Body of pancreas (tissue), 4 donors: ENCODE measurements around the gene POLR1B. TPM values are rescaled to one million over a fixed set of nuclear protein-coding genes. Genes with fewer than 3 reads are reported as not detected.
"Not testable (repeated sequence)": the region's sequence is repeated elsewhere in the genome, so short reads cannot be mapped to it uniquely, and the experiment has no call there.

ENCODE experiments used
- ATAC-seq: fragments of 150-250 bp; one replicate; pipeline ENCODE4 v1.9.1; 2016
- DNase-seq, 4 donors: peaks; one replicate each; pipeline ENCODE4 v3.0.0-alpha.2; 2019
- H3K27ac ChIP-seq, 4 donors: fragments of 200-600 bp; sonication (generic); 1 replicate in 3 of 4; 2 replicates in 1 of 4; pipeline versions ENCODE4 v1.5.1 to v1.6.1; 2016 to 2019; ENCODE audit warnings: mild to moderate bottlenecking in 1 of 4, mixed read lengths in 1 of 4, moderate library complexity in 1 of 4
- H3K27me3 ChIP-seq, 2 donors: fragments of 200-600 bp; sonication (generic); one replicate each; pipeline ENCODE4 v1.6.0; 2016; ENCODE audit warnings: mild to moderate bottlenecking in 1 of 2
- H3K36me3 ChIP-seq, 2 donors: fragments of 200-600 bp; sonication (generic); replicated peaks in 1 of 2; 2 replicates each; pipeline ENCODE4 v1.5.1; 2016; ENCODE audit warnings: low read depth in 2 of 2; ENCODE audit not compliant: insufficient read depth in 1 of 2
- H3K4me1 ChIP-seq: fragments of 200-600 bp; sonication (generic); one replicate; pipeline ENCODE4 v1.6.0; 2016
- H3K4me3 ChIP-seq, 2 donors: fragments of 200-600 bp; sonication (generic); 1 replicate in 1 of 2; 2 replicates in 1 of 2; pipeline ENCODE4 v1.5.1; 2016 to 2019
- H3K9me3 ChIP-seq, 3 donors: fragments of 200-600 bp; sonication (generic); 1 replicate in 2 of 3; 2 replicates in 1 of 3; pipeline ENCODE4 v1.5.1; 2016
- POLR2A ChIP-seq, 3 donors: fragments of 450-650 bp; IDR thresholded peaks; one replicate each; pipeline ENCODE4 v1.6.1; 2016; ENCODE audit warnings: antibody characterized with exemption in 3 of 3, mild to moderate bottlenecking in 2 of 3
- WGBS, 2 donors: methylation state at CpG; one replicate each; pipeline ENCODE4 v1.1.5; 2017; 5-methylcytosine and 5-hydroxymethylcytosine counted together
- intact Hi-C: fragments of 100-400 bp; cut with DNase I; formaldehyde crosslinking; loops from one replicate; pipeline ENCODE4 v1.15.1; 2023
- total RNA-seq, 2 donors: library from RNA; depleted of rRNA; stranded (reverse); fragments of >200 nt; gene quantifications; one replicate each; pipeline ENCODE4 v1.1.0, GENCODE V29; 2016
- TF ChIP-seq, protein P1 (sequence below), 7 experiments: fragments of 450-650 bp in 4 of 7; fragments of 200-600 bp in 3 of 7; sonication (generic) in 3 of 7; IDR thresholded peaks; one replicate each; pipeline ENCODE4 v1.5.1; 2016 to 2019; ENCODE audit warnings: antibody characterized with exemption in 7 of 7

POLR1B gene
- total RNA-seq, 2 donors from 2014 or later, result 10.6 to 31.6 TPM

DNA sequence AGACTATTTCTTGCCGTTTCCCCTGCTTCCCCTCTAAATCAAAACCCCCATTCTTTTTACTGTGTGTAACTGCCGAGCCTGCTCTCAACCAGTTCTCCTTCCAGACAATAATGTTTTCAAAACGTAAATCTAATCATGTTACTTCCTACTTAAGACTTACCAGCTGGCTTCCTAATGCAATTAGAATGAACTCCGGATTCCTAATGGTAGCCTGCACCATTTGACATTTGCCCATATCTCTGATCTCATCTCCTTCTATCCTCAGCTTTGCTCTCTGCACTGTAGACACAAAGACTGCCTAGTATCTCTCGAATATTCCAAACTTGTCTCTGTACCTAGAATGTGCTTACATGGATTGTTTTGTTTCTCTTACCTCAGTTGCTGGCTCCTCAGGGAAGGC, 47.4 kb upstream of the POLR1B start:
- Histone ChIP-seq H3K9me3 (no peaks in the 10 kb centered on the region), H3K27me3 (no peaks in the 10 kb centered on the region), H3K4me3 (no peak overlapping the region), H3K4me1 (no peaks in the 10 kb centered on the region), H3K27ac (no peak overlapping the region), H3K36me3 (no peaks in the 10 kb centered on the region)
- no peak for TF ChIP-seq POLR2A (IDR thresholded peaks at IDR 0.05)
- intact Hi-C loops, result no loop called here
- 65 to 74% methylated on average over 5 of the region's 5 CpGs for WGBS, 2 donors
- DNase-seq, result no peak
- ATAC-seq, result no peak

DNA sequence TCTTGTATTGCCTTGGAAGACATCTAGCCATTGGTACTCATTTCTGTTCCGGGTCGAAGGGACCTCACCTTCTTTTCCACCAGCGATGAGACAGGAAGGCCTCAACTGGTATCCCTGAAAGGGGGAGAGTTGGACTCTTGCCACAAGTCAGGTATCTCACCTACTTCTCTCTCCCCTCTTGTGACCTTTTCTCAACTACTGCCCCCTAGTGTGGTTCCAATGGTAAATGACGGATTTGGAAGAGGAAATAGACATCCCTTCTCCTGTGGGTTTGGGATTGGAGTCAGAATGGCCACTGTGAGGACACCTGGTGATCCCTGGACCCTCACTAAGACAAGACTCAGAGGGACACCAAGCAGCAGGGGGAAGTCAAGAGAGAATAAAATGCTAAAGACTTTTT, 46.4 kb upstream of the POLR1B start:
- H3K27ac ChIP-seq, H3K4me3 ChIP-seq, DNase-seq, H3K36me3 ChIP-seq, H3K9me3 ChIP-seq, ATAC-seq, H3K4me1 ChIP-seq, intact Hi-C loops, H3K27me3 ChIP-seq: not testable (repeated sequence)
- WGBS, 2 donors, result 83 to 96% methylated on average over 4 of the region's 4 CpGs

DNA sequence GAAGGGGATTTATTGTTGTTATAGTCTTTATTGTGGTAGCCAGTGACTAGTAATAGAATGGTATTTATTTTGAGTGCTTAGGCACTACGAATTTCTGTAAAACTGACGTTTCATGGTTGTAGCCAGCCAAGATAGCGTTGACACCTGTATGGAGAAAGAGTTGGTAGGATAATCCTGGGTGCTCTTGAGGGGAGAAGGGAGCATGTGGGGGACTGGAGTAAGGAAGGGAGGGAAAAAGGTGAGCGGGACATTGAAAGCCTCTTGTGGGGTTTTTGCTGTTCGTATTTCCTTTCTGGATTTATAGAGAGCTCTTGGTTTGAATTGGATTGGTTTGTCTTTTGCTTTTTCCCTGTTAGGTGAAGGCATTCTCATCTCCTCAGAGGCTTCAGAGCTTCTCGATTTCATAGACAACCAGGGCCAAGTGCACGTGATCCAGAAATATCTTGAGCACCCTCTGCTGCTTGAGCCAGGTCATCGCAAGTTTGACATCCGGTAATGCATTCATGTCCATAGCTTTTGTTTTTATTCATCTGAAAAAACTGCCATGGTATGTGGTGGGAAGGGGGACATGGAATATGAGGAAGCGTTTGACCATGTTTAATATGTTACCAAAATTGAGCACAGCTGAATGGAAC, 41.3 kb upstream of the POLR1B start:
- TF ChIP-seq, protein P1, sequence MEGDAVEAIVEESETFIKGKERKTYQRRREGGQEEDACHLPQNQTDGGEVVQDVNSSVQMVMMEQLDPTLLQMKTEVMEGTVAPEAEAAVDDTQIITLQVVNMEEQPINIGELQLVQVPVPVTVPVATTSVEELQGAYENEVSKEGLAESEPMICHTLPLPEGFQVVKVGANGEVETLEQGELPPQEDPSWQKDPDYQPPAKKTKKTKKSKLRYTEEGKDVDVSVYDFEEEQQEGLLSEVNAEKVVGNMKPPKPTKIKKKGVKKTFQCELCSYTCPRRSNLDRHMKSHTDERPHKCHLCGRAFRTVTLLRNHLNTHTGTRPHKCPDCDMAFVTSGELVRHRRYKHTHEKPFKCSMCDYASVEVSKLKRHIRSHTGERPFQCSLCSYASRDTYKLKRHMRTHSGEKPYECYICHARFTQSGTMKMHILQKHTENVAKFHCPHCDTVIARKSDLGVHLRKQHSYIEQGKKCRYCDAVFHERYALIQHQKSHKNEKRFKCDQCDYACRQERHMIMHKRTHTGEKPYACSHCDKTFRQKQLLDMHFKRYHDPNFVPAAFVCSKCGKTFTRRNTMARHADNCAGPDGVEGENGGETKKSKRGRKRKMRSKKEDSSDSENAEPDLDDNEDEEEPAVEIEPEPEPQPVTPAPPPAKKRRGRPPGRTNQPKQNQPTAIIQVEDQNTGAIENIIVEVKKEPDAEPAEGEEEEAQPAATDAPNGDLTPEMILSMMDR (IDR thresholded peaks at IDR 0.05), result peak in 6 of 7 experiments; percentile 8 to 52 (median 39)
- WGBS, 2 donors, result 37 to 46% methylated on average over 9 of the region's 10 CpGs

DNA sequence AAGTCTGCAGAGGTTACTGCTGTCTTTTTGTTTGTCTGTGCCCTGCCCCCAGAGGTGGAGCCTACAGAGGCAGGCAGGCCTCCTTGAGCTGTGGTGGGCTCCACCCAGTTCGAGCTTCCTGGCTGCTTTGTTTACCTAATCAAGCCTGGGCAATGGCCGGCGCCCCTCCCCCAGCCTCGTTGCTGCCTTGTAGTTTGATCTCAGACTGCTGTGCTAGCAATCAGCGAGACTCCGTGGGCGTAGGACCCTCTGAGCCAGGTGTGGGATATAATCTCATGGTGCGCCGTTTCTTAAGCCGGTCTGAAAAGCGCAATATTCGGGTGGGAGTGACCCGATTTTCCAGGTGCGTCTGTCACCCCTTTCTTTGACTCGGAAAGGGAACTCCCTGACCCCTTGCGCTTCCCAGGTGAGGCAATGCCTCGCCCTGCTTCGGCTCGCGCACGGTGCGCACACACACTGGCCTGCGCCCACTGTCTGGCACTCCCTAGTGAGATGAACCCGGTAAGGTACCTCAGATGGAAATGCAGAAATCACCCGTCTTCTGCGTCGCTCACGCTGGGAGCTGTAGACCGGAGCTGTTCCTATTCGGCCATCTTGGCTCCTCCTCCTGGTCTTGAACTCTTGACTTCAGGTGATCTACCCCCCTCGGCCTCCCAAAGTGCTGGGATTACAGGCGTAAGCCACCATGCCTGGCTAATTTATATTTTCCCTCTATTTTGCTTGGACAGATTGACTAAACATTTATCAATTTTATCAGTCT, 32.8 kb upstream of the POLR1B start:
- intact Hi-C loops, H3K27ac ChIP-seq, DNase-seq, H3K27me3 ChIP-seq, H3K9me3 ChIP-seq, H3K4me3 ChIP-seq, H3K4me1 ChIP-seq, ATAC-seq, H3K36me3 ChIP-seq: not testable (repeated sequence)
- 85 to 92% methylated on average over 9 to 21 of the region's 32 CpGs for WGBS, 2 donors

More for the DNA sequence above, 41.3 kb upstream of the POLR1B start:
- H3K36me3 ChIP-seq, H3K27ac ChIP-seq, H3K4me3 ChIP-seq, H3K27me3 ChIP-seq, H3K4me1 ChIP-seq, intact Hi-C loops, H3K9me3 ChIP-seq: not testable (repeated sequence)
- ATAC-seq (peak; percentile 72), DNase-seq (peak; percentile 39 to 60 (median 54))

DNA sequence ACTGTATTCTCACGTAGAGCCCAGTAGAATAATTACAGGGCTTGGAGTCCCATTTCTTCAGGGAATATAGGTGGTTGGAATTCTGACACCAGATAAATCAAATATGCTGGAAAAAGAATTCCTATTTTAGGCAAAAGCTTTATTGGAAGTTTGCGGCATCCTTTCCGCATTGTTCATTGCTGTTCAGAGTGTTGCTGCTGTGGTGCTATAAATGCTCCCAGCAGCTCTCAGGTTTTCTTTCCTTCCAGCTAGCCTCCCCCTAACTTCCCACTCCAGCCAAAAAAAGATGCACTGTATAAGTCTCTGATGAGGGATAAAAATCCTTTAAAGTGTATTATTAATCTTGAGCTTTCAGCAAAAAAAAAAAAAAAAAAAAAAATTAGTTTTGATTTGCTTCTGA, 25.5 kb upstream of the POLR1B start:
- intact Hi-C loops, result no loop called here
- Histone ChIP-seq H3K27me3 (no peaks in the 10 kb centered on the region), H3K4me1 (no peaks in the 10 kb centered on the region), H3K27ac (no peak overlapping the region), H3K9me3 (no peaks in the 10 kb centered on the region), H3K4me3 (no peak overlapping the region), H3K36me3 (peaks cover 0 to 3% of the 10 kb centered on the region in 2 donors)
- DNase-seq (no peak), ATAC-seq (no peak)
- TF ChIP-seq, protein P1 (IDR thresholded peaks at IDR 0.05), result no peak
- 96 to 98% methylated on average over 3 of the region's 3 CpGs for WGBS, 2 donors

DNA sequence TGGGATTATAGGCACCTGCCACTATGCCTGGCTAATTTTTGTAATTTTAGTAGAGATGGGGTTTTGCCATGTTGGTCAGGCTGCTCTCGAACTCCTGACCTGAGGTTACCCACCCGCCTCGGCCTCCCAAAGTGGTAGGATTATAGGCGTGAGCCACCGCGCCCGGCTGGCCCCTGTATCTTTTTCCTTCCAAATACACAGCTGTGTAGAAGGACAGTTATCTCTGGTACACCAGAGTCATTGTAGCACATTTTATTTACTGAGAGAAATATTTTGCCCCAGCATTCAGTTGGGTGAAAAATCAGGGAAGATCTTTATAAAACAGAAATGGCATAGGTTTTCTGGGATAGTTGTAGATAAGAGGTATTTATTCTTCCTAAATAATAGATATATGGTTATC, 23.5 kb upstream of the POLR1B start:
- intact Hi-C loops, result no loop called here
- TF ChIP-seq, protein P1 (IDR thresholded peaks at IDR 0.05), result no peak
- TF ChIP-seq POLR2A (IDR thresholded peaks at IDR 0.05), result no peak
- DNase-seq (no peak), ATAC-seq (no peak)
- Histone ChIP-seq H3K4me3 (no peak overlapping the region), H3K9me3 (no peaks in the 10 kb centered on the region), H3K27ac (no peak overlapping the region), H3K4me1 (no peaks in the 10 kb centered on the region), H3K36me3 (peaks cover 0 to 5% of the 10 kb centered on the region in 2 donors), H3K27me3 (no peaks in the 10 kb centered on the region)
- 91 to 95% methylated on average over 7 of the region's 7 CpGs for WGBS, 2 donors
